Measurements from ENCODE around the gene PGAM5. TPM values are rescaled to one million over a fixed set of nuclear protein-coding genes. Genes with fewer than 3 reads are reported as not detected.
A peak's percentile ranks its signal among the peaks of the same experiment; 100 is the strongest.
"Not testable (repeated sequence)": the region's sequence is repeated elsewhere in the genome, so short reads cannot be mapped to it uniquely, and the experiment has no call there.

PGAM5 gene
- total RNA-seq, 1 donor from 2014 or later: 80.3 TPM

- Histone ChIP-seq H3K36me3 (ENCODE audit: control insufficient read depth, insufficient read depth, low read length) (peaks cover 57% of the 10 kb centered on the region), H3K4me3 (ENCODE audit: low read depth, low read length) (no peak overlapping the region), H3K27me3 (ENCODE audit: control insufficient read depth, insufficient read depth, low read length) (no peaks in the 10 kb centered on the region)
- TF ChIP-seq CTCF (IDR thresholded peaks at IDR 0.05; ENCODE audit: insufficient read depth, low read length, severe bottlenecking): no peak
- no peak for FAIRE-seq
- no peak for DNase-seq (ENCODE audit: low read depth)
These were observed 37.7 kb downstream of the PGAM5 start for GRCh38 chr12:132748319-132748718.

- not testable (repeated sequence) for H3K4me3 ChIP-seq (ENCODE audit: low read depth, low read length); DNase-seq (ENCODE audit: low read depth); H3K27me3 ChIP-seq (ENCODE audit: control insufficient read depth, insufficient read depth, low read length); FAIRE-seq
- peaks cover 30% of the 10 kb centered on the region for H3K36me3 ChIP-seq (ENCODE audit: control insufficient read depth, insufficient read depth, low read length)
These were observed 43.0 kb downstream of the PGAM5 start for GRCh38 chr12:132753670-132754069.

- Histone ChIP-seq H3K4me3 (ENCODE audit: low read depth, low read length) (no peak overlapping the region), H3K36me3 (ENCODE audit: control insufficient read depth, insufficient read depth, low read length) (peaks cover 26% of the 10 kb centered on the region), H3K27me3 (ENCODE audit: control insufficient read depth, insufficient read depth, low read length) (no peaks in the 10 kb centered on the region)
- FAIRE-seq (no peak), DNase-seq (ENCODE audit: low read depth) (no peak)
- TF ChIP-seq CTCF (IDR thresholded peaks at IDR 0.05; ENCODE audit: insufficient read depth, low read length, severe bottlenecking): no peak
These were observed 43.7 kb downstream of the PGAM5 start for GRCh38 chr12:132754160-132754932.

GRCh38 chr12:132758825-132759224 is 48.2 kb downstream of the PGAM5 start:
- H3K27me3 ChIP-seq (ENCODE audit: control insufficient read depth, insufficient read depth, low read length); H3K4me3 ChIP-seq (ENCODE audit: low read depth, low read length); FAIRE-seq; DNase-seq (ENCODE audit: low read depth); H3K36me3 ChIP-seq (ENCODE audit: control insufficient read depth, insufficient read depth, low read length): not testable (repeated sequence)

- Histone ChIP-seq H3K4me3 (ENCODE audit: low read depth, low read length) (no peak overlapping the region), H3K27me3 (ENCODE audit: control insufficient read depth, insufficient read depth, low read length) (no peaks in the 10 kb centered on the region), H3K36me3 (ENCODE audit: control insufficient read depth, insufficient read depth, low read length) (peaks cover 8% of the 10 kb centered on the region)
- no peak for FAIRE-seq
- DNase-seq (ENCODE audit: low read depth): no peak
- TF ChIP-seq CTCF (IDR thresholded peaks at IDR 0.05; ENCODE audit: insufficient read depth, low read length, severe bottlenecking): no peak
These were observed 48.7 kb downstream of the PGAM5 start for GRCh38 chr12:132759359-132759758.

GRCh38 chr12:132761032-132761920 is 50.6 kb downstream of the PGAM5 start, which contains the start of gene ANKLE2:
TSS of gene ANKLE2 (minus strand) at chr12:132761832. CDS start at chr12:132761798, 34 bp downstream.
- DNase-seq (ENCODE audit: low read depth) (peak; percentile 35), FAIRE-seq (no peak)
- peaks cover 3% of the 10 kb centered on the region for H3K36me3 ChIP-seq (ENCODE audit: control insufficient read depth, insufficient read depth, low read length)
- TF ChIP-seq CTCF (IDR thresholded peaks at IDR 0.05; ENCODE audit: insufficient read depth, low read length, severe bottlenecking): no peak
- no peaks in the 10 kb centered on the region for H3K27me3 ChIP-seq (ENCODE audit: control insufficient read depth, insufficient read depth, low read length)
- peak within 1 kb of the TSS; percentile 85 for H3K4me3 ChIP-seq (ENCODE audit: low read depth, low read length)
